Activated CD8-positive, alpha-beta memory T cell treated with anti-CD3 and anti-CD28 coated beads, Interleukin-2, amount 50 U/mL, for 4 hours (primary cell): Measurements from ENCODE around the gene PPP1R13B.
"Not testable (repeated sequence)": the region's sequence is repeated elsewhere in the genome, so short reads cannot be mapped to it uniquely, and the experiment has no call there.

ENCODE experiments used
- DNase-seq: peaks from one replicate; pipeline ENCODE4 v3.0.0-alpha.2; 2020

Gene PPP1R13B

GRCh38 chr14:103858063-103858781 lies 10.8 kb upstream of the PPP1R13B start:
- DNase-seq = no peak

GRCh38 chr14:103857256-103857655 lies 9.9 kb upstream of the PPP1R13B start:
- no peak for DNase-seq

GRCh38 chr14:103856607-103857006 lies 9.2 kb upstream of the PPP1R13B start:
- DNase-seq = no peak

- DNase-seq = no peak
These were observed 8.7 kb upstream of the PPP1R13B start for GRCh38 chr14:103856105-103856504.

GRCh38 chr14:103855734-103856095 lies 8.3 kb upstream of the PPP1R13B start:
- DNase-seq = no peak

GRCh38 chr14:103854822-103855733 lies 7.7 kb upstream of the PPP1R13B start:
- DNase-seq = no peak

GRCh38 chr14:103854017-103854808 lies 6.8 kb upstream of the PPP1R13B start:
- no peak for DNase-seq

GRCh38 chr14:103849151-103849886 lies 1.9 kb upstream of the PPP1R13B start:
- no peak for DNase-seq

GRCh38 chr14:103848175-103849077 lies 1.1 kb upstream of the PPP1R13B start:
- peak; percentile 31 for DNase-seq

- peak; percentile 28 for DNase-seq
These were observed 578 bp downstream of the PPP1R13B start for GRCh38 chr14:103846543-103847450.

GRCh38 chr14:103846097-103846496 lies 1.3 kb downstream of the PPP1R13B start:
- no peak for DNase-seq

- DNase-seq = no peak
These were observed 2.0 kb downstream of the PPP1R13B start for GRCh38 chr14:103845327-103845726.

- not testable (repeated sequence) for DNase-seq
These were observed 6.1 kb downstream of the PPP1R13B start for GRCh38 chr14:103841265-103841664.

GRCh38 chr14:103840014-103840413 lies 7.4 kb downstream of the PPP1R13B start:
- no peak for DNase-seq

- no peak for DNase-seq
These were observed 7.8 kb downstream of the PPP1R13B start for GRCh38 chr14:103839579-103839978.

- no peak for DNase-seq
These were observed 9.3 kb downstream of the PPP1R13B start for GRCh38 chr14:103838117-103838516.

- no peak for DNase-seq
These were observed 10.2 kb downstream of the PPP1R13B start for GRCh38 chr14:103836976-103837725.

GRCh38 chr14:103834956-103835355 lies 12.4 kb downstream of the PPP1R13B start:
- no peak for DNase-seq

GRCh38 chr14:103833711-103834110 lies 13.7 kb downstream of the PPP1R13B start:
- DNase-seq = no peak

- no peak for DNase-seq
These were observed 15.3 kb downstream of the PPP1R13B start for GRCh38 chr14:103832046-103832445.
